Activated T-cell treated with anti-CD3 and anti-CD28 coated beads, Interleukin-2, amount 50 U/mL, for 1 hour (primary cell): ENCODE measurements around the gene SLC10A6.

ENCODE experiments used
- DNase-seq: peaks from one replicate; pipeline ENCODE4 v3.0.0-alpha.2; 2020

Gene SLC10A6

GRCh38 chr4:86847571-86847970 lies 1.6 kb downstream of the SLC10A6 start:
- DNase-seq: no peak

GRCh38 chr4:86846921-86847320 lies 2.3 kb downstream of the SLC10A6 start:
- no peak for DNase-seq

GRCh38 chr4:86845593-86845992 lies 3.6 kb downstream of the SLC10A6 start:
- no peak for DNase-seq

- no peak for DNase-seq
Observed at GRCh38 chr4:86841309-86841708, 7.9 kb downstream of the SLC10A6 start.

- DNase-seq: no peak
Observed at GRCh38 chr4:86840858-86841257, 8.3 kb downstream of the SLC10A6 start.

GRCh38 chr4:86837691-86838503 lies 11.3 kb downstream of the SLC10A6 start:
- DNase-seq: no peak

GRCh38 chr4:86835677-86836076 lies 13.5 kb downstream of the SLC10A6 start:
- DNase-seq: no peak

GRCh38 chr4:86834901-86835300 lies 14.3 kb downstream of the SLC10A6 start:
- DNase-seq: no peak

GRCh38 chr4:86833615-86834014 lies 15.6 kb downstream of the SLC10A6 start:
- DNase-seq: no peak

GRCh38 chr4:86831262-86832130 lies 17.7 kb downstream of the SLC10A6 start:
- no peak for DNase-seq

GRCh38 chr4:86825511-86825910 lies 23.7 kb downstream of the SLC10A6 start:
- no peak for DNase-seq

GRCh38 chr4:86822136-86822535 lies 27.0 kb downstream of the SLC10A6 start:
- DNase-seq: no peak

GRCh38 chr4:86821151-86821550 lies 28.0 kb downstream of the SLC10A6 start:
- no peak for DNase-seq

GRCh38 chr4:86819561-86819960 lies 29.6 kb downstream of the SLC10A6 start:
- no peak for DNase-seq

GRCh38 chr4:86818841-86819240 lies 30.3 kb downstream of the SLC10A6 start:
- no peak for DNase-seq

- DNase-seq: no peak
Observed at GRCh38 chr4:86818211-86818610, 31.0 kb downstream of the SLC10A6 start.

- no peak for DNase-seq
Observed at GRCh38 chr4:86816501-86817273, 32.5 kb downstream of the SLC10A6 start.

GRCh38 chr4:86815653-86816052 lies 33.5 kb downstream of the SLC10A6 start:
- DNase-seq: no peak

- DNase-seq: no peak
Observed at GRCh38 chr4:86810847-86811246, 38.3 kb downstream of the SLC10A6 start.

GRCh38 chr4:86809809-86810208 lies 39.4 kb downstream of the SLC10A6 start:
- DNase-seq: no peak

GRCh38 chr4:86791126-86791525 lies 58.1 kb downstream of the SLC10A6 start:
- no peak for DNase-seq

- no peak for DNase-seq
Observed at GRCh38 chr4:86788826-86789225, 60.4 kb downstream of the SLC10A6 start.

GRCh38 chr4:86778175-86778574 lies 71.0 kb downstream of the SLC10A6 start:
- DNase-seq: no peak
